Left hindlimb (tissue), 1 donor: ENCODE results near the gene FGF8.

ENCODE experiments used
- DNase-seq: peaks from one replicate; pipeline ENCODE4 v3.0.0-alpha.2; 2018

Gene FGF8

GRCh38 chr10:101768791-101769170 lies 7.1 kb downstream of the FGF8 start:
- no peak for DNase-seq

- DNase-seq = no peak
Measured at GRCh38 chr10:101767966-101768790, 7.7 kb downstream of the FGF8 start.

- DNase-seq = no peak
Measured at GRCh38 chr10:101767600-101767945, 8.3 kb downstream of the FGF8 start.

DNA sequence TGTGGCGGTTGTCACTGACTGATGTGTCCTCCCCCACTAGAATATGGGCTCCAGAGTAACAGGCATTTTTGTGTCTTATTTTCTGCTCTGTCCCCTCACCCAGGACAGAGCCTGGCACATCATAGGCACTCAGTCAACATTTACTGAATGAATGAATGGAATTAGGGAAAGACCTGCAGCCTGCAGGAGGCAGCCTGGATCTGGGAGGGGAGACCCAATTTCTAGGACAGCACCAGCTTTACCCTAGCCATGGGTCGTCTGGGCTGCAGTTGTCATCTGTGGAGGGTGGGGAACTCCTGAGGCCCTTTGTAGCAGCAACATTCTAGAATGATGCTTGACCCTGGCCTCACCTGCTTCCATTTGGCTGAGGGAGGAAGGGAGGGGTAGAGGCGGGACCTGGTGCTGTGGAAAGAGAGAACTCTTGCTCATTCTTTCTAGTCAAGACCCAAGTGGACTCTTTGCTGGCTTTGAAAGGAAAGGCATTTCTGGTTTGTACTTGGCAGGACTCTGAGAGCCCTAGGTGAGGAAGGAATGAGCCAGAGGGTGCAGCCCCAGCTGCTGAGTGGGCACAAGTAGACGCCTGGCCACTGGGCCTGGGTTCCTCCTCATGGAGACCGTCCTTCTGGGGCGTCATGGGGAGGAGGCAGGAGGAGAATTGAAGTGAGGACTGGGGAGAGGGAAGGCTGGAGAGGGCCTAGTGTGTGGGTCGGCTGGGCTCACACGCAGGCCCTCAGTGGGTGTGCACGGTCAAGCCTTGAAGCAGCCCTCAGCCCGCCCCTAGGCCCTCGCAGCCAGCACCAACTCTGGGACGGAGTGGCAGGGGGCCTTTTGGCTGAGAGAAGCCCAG lies 8.9 kb downstream of the FGF8 start:
- no peak for DNase-seq

DNA sequence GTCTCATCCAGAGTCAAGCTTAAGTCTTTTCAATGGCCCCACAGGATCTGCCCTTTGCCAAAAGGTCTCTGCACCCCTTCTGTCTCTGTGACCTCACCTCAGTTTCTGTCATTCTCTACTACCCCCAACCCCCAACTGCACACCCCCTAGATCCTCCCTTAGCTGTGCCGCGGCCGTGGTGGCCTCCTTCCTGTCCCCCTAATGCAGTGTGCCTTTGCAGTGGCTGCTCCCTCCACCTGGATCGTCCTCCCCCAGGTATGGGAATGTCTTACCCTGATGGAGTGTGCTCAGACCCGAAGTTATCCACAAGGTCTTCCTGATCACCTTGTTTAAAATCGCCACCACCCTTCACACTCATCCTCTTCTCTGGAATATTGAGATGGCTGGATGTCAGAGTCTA lies 9.6 kb downstream of the FGF8 start:
- DNase-seq = no peak

GRCh38 chr10:101763141-101763846 lies 12.6 kb downstream of the FGF8 start:
- no peak for DNase-seq

- no peak for DNase-seq
Measured at GRCh38 chr10:101762736-101763135, 13.2 kb downstream of the FGF8 start.

DNA sequence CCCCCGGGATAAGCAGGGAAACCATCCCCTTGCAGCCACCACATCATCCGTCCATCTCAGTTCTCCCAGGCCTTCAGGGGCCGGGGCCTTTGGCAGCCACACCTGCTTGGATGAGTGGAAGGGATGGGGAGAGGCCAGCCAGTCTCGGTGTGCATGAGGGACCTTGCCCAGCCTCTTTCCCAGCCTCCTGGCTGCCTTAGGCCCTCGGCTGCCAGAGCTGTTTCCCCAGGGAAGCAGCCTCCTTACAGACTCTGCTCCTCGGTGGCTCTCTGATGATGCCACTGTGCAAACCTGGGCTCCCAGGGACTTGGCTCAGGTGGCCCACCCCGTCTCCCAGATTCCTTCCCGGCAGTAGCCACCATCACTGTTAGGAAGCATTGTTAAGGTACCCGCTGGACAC lies 14.7 kb downstream of the FGF8 start:
- DNase-seq = no peak

DNA sequence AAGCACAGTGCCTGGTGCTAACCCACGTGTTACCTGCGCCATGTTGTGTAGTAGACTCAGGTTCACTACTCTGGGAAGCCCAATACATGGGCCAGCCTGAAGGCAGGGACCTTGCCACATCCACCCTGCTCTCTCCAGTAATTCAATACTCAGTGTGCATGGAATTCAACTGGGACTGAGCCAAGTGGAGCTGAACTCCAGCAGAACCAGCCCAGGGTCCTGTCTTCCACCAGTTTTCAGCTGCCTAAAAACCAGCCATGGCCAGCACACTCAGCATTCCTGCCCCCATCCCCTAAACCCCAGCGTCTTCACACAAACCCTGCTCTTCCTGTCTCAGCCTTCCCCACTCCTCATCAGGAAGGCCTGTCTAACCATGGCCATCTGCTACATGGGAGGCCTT lies 15.4 kb downstream of the FGF8 start:
- DNase-seq = no peak

DNA sequence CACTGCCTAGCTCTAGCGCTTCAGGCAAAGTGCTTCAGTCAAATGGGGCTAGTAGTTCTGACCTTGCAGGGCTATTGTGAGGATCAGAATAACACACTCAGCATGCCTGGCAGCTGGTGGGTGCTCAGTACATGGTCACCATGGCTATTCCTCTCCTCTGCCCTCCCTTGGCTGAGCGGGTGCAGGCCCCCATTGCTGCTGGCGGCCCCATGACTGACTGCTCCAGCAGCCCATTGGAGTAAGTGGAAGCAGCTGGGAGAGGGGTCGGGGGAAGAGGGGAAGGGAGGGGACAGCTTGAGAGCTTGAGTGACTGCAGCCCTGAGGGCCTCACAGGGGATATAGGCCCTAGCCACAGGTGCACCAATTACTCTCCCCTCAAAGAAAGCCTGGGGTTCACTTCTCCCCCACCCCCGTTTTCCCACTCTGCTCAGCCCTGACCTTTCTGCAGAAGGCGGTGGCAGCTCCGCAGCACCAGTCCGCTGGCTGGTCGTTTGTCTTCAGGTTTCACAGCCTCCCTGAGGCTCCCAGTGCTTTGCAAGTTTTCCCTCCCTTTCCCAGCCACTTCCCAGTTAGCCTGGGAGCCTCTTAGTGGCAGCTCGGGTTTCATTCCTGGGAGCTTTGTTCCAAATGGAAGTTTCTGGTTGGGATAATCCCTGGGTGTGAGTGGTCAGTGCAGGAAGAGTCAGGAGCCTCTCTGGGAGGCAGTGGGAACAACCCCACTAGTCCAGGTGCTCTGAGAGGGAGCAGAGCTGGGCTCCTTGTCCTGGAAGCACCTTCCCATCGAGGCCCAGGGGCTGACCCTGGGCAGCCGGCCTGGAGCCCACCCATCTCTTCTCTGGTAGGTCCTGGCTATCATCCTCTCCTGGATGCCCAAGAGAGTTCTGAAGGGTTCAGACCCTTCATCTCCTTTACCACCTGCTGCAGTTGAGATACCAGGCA lies 16.3 kb downstream of the FGF8 start:
- no peak for DNase-seq

GRCh38 chr10:101758858-101759257 lies 17.1 kb downstream of the FGF8 start:
- DNase-seq = no peak

- no peak for DNase-seq
Measured at GRCh38 chr10:101752241-101752640, 23.7 kb downstream of the FGF8 start.

DNA sequence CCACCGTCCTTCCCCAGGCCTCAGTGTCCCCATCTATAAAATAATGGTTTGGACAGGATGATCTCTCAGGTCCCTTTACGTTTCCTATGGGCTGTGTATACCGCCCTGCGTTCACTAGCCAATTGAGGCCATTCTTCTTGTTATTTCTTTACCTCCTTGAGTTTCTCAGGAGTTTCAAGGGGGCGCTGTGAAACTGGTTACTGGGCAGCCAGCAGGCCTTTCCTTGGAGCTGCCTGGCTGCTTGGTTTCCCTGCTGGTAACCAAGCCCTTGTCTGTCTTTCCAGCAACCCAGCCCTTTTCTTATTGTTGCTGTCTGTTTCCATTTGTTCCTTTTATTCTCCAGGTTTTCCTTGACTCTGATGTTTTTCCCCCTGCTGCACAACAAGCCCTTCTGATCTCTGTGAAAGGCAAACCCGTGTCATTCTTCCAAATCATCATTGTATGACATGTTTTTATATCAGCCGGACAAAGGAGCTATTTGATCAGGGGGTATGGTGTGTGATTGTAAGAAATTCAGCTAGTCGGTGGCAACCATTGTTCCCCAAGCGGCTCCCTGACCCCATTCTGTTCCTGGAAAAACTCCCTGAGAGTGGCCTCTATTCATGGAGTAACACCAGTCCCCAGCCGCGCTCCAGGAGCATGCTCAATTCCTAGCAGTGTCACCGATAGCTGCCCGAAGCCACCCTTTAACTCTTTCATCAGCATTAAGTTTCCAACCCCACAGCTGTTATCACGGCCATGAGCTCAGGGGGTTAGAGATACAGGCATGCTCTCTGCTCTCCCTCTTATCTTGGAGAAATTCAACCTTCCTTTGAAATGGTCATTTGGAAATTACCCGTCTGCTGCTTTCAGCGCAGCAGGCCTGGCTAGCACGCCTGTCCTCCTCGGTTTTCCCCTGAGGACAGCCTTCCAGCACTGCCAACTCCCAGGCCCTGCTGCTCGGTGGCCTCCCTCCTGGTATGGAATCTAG lies 26.6 kb downstream of the FGF8 start:
- DNase-seq = no peak

DNA sequence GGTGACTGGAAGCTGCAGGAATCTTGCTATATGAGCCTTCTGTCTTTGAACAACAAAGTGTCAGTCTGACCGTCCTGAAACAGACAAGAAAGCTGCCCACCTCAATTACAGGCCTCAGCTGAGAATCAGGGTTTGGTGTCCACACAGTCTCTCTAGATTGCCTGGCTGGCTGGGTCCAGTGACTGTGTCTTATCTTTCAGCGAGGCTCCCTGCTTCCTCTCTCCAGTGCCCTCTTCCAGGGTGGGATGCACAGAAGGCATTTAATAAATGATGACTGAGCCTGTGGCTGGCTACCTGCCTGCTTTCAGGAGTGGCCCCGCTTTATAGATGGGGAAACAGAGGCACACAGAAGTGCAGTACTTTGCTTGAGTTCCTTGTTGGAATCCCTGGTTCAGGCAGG lies 27.4 kb downstream of the FGF8 start:
- no peak for DNase-seq

DNA sequence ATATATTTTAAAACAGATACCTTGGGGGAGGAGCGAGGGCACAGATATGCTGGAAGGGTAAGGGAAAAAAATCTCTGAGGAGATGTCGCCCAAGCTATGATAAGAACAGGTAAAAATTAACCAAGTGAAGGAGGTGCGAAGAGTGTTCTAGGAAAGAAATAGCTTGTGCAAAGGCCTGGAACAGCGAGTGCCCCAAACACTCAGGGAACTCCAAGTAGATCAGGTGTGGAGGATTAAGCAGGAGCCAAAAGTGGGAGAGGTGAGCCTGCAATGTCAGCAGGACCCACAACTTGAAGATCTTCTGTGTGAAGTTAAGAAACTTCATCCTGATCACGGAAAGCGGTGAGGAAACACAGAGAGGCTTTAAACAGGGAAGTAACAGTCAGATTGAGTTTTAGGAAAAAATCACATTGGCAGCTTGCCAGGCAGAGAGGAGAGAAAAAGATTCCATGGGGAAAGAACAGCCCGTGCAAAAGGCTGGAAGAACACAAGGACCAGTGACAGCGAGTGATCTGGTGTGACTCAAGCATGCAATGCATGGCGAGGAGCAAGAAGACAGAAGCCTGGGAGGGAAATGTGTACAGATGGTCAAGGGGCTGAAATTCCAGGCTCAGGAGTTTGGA lies 30.7 kb downstream of the FGF8 start:
- DNase-seq = no peak

GRCh38 chr10:101744267-101744666 lies 31.6 kb downstream of the FGF8 start:
- no peak for DNase-seq

- DNase-seq = no peak
Measured at GRCh38 chr10:101741938-101742337, 34.0 kb downstream of the FGF8 start.

DNA sequence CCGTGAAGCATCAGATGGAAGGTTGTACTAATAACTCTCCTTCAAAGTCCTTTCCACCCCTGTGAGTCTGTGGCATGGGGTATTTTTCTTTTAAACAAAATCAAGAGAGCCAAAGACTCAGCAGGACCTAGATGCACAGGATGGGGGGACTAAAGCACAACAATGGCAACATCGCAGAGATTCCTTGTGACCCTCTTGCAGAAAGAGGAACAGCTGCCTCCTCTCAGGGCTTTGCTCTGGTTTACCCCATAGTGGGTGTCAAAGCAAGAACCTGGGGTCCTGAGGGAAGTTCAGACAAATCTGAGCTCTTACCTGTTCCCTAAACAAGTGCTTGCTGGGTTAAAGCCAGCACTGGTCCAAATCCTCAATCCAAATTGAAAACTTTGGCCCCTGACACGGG lies 39.2 kb downstream of the FGF8 start:
- no peak for DNase-seq

DNA sequence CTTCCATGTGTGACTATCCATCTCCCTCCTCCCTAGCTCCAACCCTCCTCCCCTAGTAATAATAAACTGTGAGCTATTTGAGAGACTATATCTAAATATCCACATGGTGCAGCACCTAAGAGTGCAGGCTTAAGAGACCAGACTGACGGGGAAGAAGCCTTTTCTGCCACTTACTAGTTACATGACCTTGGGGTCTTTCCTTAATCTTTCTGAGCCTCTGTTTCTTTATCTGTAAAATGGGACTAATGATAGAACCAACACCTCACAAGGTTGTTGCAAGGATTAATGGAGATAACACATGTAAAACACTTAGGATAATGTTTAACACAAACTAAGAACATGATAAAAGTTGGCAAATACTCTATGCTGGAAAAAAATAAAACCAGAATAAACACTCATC lies 43.8 kb downstream of the FGF8 start:
- DNase-seq = no peak

DNA sequence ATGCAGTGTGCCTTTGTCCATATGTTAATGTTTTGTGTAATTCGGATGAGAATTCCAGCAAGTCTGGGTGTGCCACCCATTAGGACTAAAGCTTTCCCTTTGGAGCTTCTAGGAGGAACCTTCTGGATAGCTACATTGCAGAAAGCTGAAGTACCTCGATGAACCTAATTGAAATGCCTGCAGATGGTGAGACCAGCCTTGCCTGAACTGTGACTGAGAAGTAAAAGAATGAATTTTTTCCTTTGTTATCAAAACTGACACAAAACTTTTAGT lies 49.9 kb downstream of the FGF8 start:
- DNase-seq = no peak
